Measurements from ENCODE around the gene CHTF18.
A peak's percentile ranks its signal among the peaks of the same experiment; 100 is the strongest.
"Not testable (repeated sequence)": the region's sequence is repeated elsewhere in the genome, so short reads cannot be mapped to it uniquely, and the experiment has no call there.

Gene CHTF18

GRCh38 chr16:788399-789126 lies at the start of gene CHTF18:
TSS of gene CHTF18 (plus strand) at chr16:788620. CDS start at chr16:788685, 65 bp downstream.
- peak; percentile 86 to 93 for DNase-seq

- no peak for DNase-seq
These were observed 48.6 kb upstream of the CHTF18 start for GRCh38 chr16:739560-740458.

DNA sequence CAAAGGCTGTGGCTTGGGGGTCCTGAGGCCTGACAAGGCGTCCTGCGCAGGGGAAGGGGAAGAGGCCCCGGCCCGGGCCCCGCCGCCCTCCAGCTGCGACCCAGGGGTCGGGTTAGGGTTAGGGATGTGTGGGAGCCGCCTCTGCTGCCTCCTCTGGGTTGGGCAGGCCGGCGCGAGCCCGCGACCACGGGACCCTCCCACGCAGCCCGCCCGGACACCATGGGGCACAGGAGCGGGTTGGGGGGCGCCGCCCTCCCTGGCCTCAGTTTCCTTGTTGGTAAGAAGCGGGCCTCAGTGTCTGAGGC lies 48.0 kb upstream of the CHTF18 start:
- DNase-seq: no peak

- peak; percentile 91 to 95 for DNase-seq
These were observed 47.5 kb upstream of the CHTF18 start, which contains the start of gene CIAO3 for GRCh38 chr16:740764-741505. TSS of gene CIAO3 (minus strand) at chr16:740997. CDS start at chr16:740985, 12 bp downstream.

GRCh38 chr16:741986-742629 lies 46.3 kb upstream of the CHTF18 start:
- no peak for DNase-seq

GRCh38 chr16:742894-743293 lies 45.5 kb upstream of the CHTF18 start:
- DNase-seq: not testable (repeated sequence)

- no peak for DNase-seq
These were observed 44.5 kb upstream of the CHTF18 start for GRCh38 chr16:743794-744500.

- no peak for DNase-seq
These were observed 42.7 kb upstream of the CHTF18 start for GRCh38 chr16:745739-746138.

DNA sequence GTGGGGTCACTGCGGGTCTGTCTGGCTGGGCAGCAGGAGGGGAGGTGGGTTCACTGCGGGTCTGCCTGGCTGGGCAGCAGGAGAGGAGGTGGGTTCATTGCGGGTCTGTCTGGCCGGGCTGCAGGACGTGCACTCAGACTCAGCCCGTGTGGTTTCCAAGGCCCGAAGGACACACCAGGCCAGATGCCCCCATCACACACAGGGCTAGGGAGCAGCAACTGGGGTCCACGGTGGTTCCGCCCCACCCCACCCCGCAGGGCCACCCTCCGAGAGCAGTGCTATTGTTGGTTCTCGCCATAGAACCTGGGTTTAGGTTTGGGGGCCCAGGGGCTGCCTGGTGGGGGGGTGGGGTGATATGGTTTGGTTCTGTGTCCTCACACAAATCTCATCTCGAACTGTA lies 41.8 kb upstream of the CHTF18 start:
- DNase-seq: no peak

DNA sequence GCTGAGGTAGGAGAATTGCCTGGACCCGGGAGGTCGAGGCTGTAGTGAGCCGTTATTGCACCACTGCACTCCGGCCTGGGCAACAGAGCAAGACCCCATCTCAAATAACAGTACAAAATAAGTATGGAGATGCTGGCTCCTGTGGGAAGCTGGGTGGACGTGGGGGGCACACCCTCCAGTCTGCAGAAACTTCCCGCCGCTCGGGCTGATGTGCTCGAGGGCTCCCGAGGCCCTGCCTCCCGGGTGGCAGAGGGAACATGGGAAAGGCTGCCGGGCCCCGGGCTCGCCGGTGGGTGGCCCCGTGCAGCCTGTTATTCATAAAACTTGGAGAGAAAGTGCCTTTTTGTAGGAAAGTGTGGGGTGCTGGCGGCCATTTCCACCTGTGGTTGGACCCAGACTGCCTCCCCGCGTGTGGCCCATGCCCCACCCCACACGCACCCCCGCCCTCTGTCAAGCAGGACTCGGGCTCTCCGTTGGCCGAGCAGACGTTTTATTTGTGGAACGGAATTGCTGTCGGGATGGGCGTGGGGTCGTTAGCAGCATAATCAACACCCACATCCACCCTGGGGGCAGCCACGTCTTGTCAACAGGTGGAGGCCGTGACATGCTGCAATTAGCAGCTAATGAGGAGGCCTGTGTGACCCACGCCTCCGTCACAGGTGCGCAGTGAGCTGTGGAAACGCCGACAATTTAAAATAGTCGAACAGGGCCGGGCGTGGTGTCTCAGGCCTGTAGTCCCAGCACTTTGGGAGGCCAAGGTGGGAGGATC lies 40.3 kb upstream of the CHTF18 start:
- no peak for DNase-seq

- no peak for DNase-seq
These were observed 39.4 kb upstream of the CHTF18 start for GRCh38 chr16:749010-749409.

DNA sequence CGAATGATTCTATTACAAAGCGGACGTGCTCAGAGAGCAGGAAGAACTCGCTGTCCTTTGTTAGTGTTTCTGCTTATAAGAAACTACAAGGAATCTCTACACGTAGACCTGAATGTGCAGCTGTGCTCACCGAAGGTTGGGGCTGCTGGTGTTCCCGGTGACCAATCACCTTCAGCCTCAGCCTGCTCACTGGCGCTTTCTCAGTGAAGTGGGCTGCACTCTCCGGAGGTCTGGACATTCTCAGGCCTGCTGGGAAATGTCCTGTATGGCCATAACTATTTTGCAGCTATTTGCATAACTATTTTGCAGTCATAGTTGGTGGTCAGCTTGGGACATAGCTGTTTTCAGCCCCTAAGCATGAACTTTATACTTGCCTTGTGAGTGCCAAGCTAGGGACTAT lies 37.9 kb upstream of the CHTF18 start:
- DNase-seq: no peak

DNA sequence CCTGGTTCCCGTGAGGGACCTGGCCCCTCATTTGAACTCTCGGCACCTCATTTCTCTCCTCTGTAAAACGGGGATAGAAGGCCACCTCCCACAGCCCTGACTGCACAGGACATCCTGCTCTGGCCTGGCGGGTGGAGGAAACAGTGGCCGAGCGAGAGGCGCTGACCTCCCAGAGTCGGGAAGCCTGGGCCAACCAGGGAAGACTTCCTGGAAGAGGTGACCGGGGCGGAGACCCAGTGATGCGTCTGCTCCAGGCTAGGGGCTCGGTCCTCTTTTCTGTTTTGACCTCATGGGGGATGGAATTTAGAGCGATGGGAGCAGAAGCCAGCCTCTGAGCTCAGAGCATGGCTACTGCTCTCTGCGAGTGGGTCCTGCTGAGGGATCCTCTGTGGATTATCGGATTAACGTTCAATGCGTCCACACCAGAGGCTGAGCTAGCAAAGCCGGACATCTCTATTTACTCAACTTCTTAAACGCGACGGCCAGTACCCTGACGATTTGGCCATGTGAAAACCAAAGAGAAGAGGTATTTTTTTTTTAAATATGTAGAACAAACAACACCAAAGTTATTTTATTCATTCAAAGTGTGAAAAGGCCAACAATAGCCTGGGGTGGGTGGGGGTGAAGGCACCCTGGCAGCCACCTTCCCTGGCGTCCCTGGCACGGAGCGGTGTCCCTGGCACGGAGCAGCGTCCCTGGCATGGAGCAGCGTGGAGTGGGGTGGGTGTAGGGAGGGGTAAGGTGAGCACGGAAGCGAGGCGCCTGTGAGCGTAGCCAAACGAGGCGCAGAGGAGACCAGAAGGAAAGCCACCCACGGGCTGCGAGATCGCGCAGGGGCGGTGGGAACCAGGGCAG lies 37.0 kb upstream of the CHTF18 start:
- DNase-seq: no peak

- no peak for DNase-seq
These were observed 36.5 kb upstream of the CHTF18 start for GRCh38 chr16:752007-752312.

GRCh38 chr16:754121-754607 lies 34.3 kb upstream of the CHTF18 start:
- not testable (repeated sequence) for DNase-seq

GRCh38 chr16:754656-755055 lies 33.8 kb upstream of the CHTF18 start:
- DNase-seq: no peak

- no peak for DNase-seq
These were observed 32.0 kb upstream of the CHTF18 start for GRCh38 chr16:756428-756827.

- no peak for DNase-seq
These were observed 29.1 kb upstream of the CHTF18 start for GRCh38 chr16:759110-759910.

- no peak for DNase-seq
These were observed 28.4 kb upstream of the CHTF18 start for GRCh38 chr16:760065-760464.

Data from NCI-H187 (cell line).